OCI-LY1 (cell line): Measurements from ENCODE around the gene SHF.

Source experiments
- CTCF ChIP-seq: fragments of 200-600 bp; sonication (generic), shearing (Covaris generic); IDR thresholded peaks from 2 replicates; pipeline ENCODE4 v1.5.1; 2017; ENCODE audit warnings: mild to moderate bottlenecking, antibody characterized with exemption, low read length, moderate library complexity, mixed read lengths
- EZH2 ChIP-seq: fragments of 200-600 bp; sonication (generic), shearing (Covaris generic); IDR thresholded peaks from 2 replicates; pipeline ENCODE4 v1.8.0; 2017; ENCODE audit warnings: borderline replicate concordance, mixed run types, mild to moderate bottlenecking, antibody characterized with exemption, low read length, moderate library complexity, mixed read lengths

- TF ChIP-seq CTCF (no peak), EZH2 (no peak)
These were observed 56.3 kb downstream of the SHF start for GRCh38 chr15:45131510-45131909.
